ENCODE measurements around the gene REV3L. TPM values are rescaled to one million over a fixed set of nuclear protein-coding genes. Genes with fewer than 3 reads are reported as not detected.

Gene REV3L
- total and polyA plus RNA-seq, 4 donors, result 3.8 to 17.7 (median 11.2) TPM

- H3K27me3 ChIP-seq (ENCODE audit: control insufficient read depth in 4 of 4, insufficient read depth in 4 of 4, low read length in 3 of 4), result no peaks in the 10 kb centered on the region
- 87% methylated on average over 9 of the region's 9 CpGs for WGBS
- no peak overlapping the region for H3K27ac ChIP-seq (ENCODE audit: low read depth in 1 of 2, low read length in 2 of 2)
- H3K4me3 ChIP-seq (ENCODE audit: low read depth in 1 of 3, low read length in 3 of 3), result no peak overlapping the region
- TF ChIP-seq ZBTB33 (IDR thresholded peaks at IDR 0.05), result no peak
- TF ChIP-seq ATF3 (IDR thresholded peaks at IDR 0.05), result no peak
- no peak for TF ChIP-seq NR2F2 (IDR thresholded peaks at IDR 0.05)
- H3K4me1 ChIP-seq (ENCODE audit: control insufficient read depth in 4 of 4, insufficient read depth in 4 of 4, low read length in 3 of 4), result peaks cover 0 to 2% (median 0%) of the 10 kb centered on the region in 4 donors
- no peak for DNase-seq (ENCODE audit: low spot score)
- H3K9ac ChIP-seq (ENCODE audit: low read depth in 1 of 2, low read length in 2 of 2), result no peak overlapping the region
- H3K9me3 ChIP-seq (ENCODE audit: control insufficient read depth in 4 of 4, low read length in 3 of 4), result no peaks in the 10 kb centered on the region
- H3K36me3 ChIP-seq (ENCODE audit: control insufficient read depth in 4 of 4, insufficient read depth in 3 of 4, low read depth in 1 of 4, low read length in 3 of 4), result no peaks in the 10 kb centered on the region
These were observed 228.8 kb downstream of the REV3L start for GRCh38 chr6:111254004-111254778.

- H3K9me3 ChIP-seq (ENCODE audit: control insufficient read depth in 4 of 4, low read length in 3 of 4), result no peaks in the 10 kb centered on the region
- no peak for TF ChIP-seq ATF3 (IDR thresholded peaks at IDR 0.05)
- TF ChIP-seq CTCF (IDR thresholded peaks at IDR 0.05; ENCODE audit: low read depth, low read length, missing input control), result no peak
- TF ChIP-seq YY1 (IDR thresholded peaks at IDR 0.05), result no peak
- no peak for TF ChIP-seq FOXA1 (IDR thresholded peaks at IDR 0.05)
- TF ChIP-seq TAF1 (conservative IDR thresholded peaks at IDR 0.05), result no peak
- no peak for TF ChIP-seq RXRA (IDR thresholded peaks at IDR 0.05)
- no peak for TF ChIP-seq EGR1 (IDR thresholded peaks at IDR 0.05; ENCODE audit: low read depth in 2 of 2)
- no peak for TF ChIP-seq RAD21 (IDR thresholded peaks at IDR 0.05)
- TF ChIP-seq HNF4G (IDR thresholded peaks at IDR 0.05), result no peak
- no peak for TF ChIP-seq FOXA2 (IDR thresholded peaks at IDR 0.05)
- TF ChIP-seq HNF4A (conservative IDR thresholded peaks at IDR 0.05), result no peak
- TF ChIP-seq SP1 (IDR thresholded peaks at IDR 0.05), result no peak
- no peak for TF ChIP-seq MAX (IDR thresholded peaks at IDR 0.05)
- no peak for TF ChIP-seq GABPA (IDR thresholded peaks at IDR 0.05 in 1 of 2, conservative IDR thresholded peaks at IDR 0.05 in 1 of 2)
- no peak for TF ChIP-seq JUND (IDR thresholded peaks at IDR 0.05)
- no peak for TF ChIP-seq REST (IDR thresholded peaks at IDR 0.05)
- TF ChIP-seq ZBTB33 (IDR thresholded peaks at IDR 0.05), result no peak
- TF ChIP-seq NR2F2 (IDR thresholded peaks at IDR 0.05), result no peak
- H3K4me3 ChIP-seq (ENCODE audit: low read depth in 1 of 3, low read length in 3 of 3), result no peak overlapping the region
- H3K27ac ChIP-seq (ENCODE audit: low read depth in 1 of 2, low read length in 2 of 2), result no peak overlapping the region
- no peak overlapping the region for H3K9ac ChIP-seq (ENCODE audit: low read depth in 1 of 2, low read length in 2 of 2)
- no peaks in the 10 kb centered on the region for H3K36me3 ChIP-seq (ENCODE audit: control insufficient read depth in 4 of 4, insufficient read depth in 3 of 4, low read depth in 1 of 4, low read length in 3 of 4)
- H3K27me3 ChIP-seq (ENCODE audit: control insufficient read depth in 4 of 4, insufficient read depth in 4 of 4, low read length in 3 of 4), result no peaks in the 10 kb centered on the region
- 92% methylated on average over 3 of the region's 3 CpGs for WGBS
- no peaks in the 10 kb centered on the region for H3K4me1 ChIP-seq (ENCODE audit: control insufficient read depth in 4 of 4, insufficient read depth in 4 of 4, low read length in 3 of 4)
- no peak for DNase-seq (ENCODE audit: low spot score)
These were observed 230.3 kb downstream of the REV3L start for GRCh38 chr6:111252726-111253125.
